Body of pancreas (tissue), 4 donors: ENCODE results near the gene PLEKHA3. TPM values are rescaled to one million over a fixed set of nuclear protein-coding genes. Genes with fewer than 3 reads are reported as not detected.

ENCODE experiments used
- ATAC-seq: fragments of 150-250 bp; one replicate; pipeline ENCODE4 v1.9.1; 2016
- DNase-seq, 4 donors: peaks; one replicate each; pipeline ENCODE4 v3.0.0-alpha.2; 2019
- H3K27ac ChIP-seq, 4 donors: fragments of 200-600 bp; sonication (generic); 1 replicate in 3 of 4; 2 replicates in 1 of 4; pipeline versions ENCODE4 v1.5.1 to v1.6.1; 2016 to 2019; ENCODE audit warnings: mild to moderate bottlenecking in 1 of 4, mixed read lengths in 1 of 4, moderate library complexity in 1 of 4
- H3K27me3 ChIP-seq, 2 donors: fragments of 200-600 bp; sonication (generic); one replicate each; pipeline ENCODE4 v1.6.0; 2016; ENCODE audit warnings: mild to moderate bottlenecking in 1 of 2
- H3K36me3 ChIP-seq, 2 donors: fragments of 200-600 bp; sonication (generic); replicated peaks in 1 of 2; 2 replicates each; pipeline ENCODE4 v1.5.1; 2016; ENCODE audit warnings: low read depth in 2 of 2; ENCODE audit not compliant: insufficient read depth in 1 of 2
- H3K4me1 ChIP-seq: fragments of 200-600 bp; sonication (generic); one replicate; pipeline ENCODE4 v1.6.0; 2016
- H3K4me3 ChIP-seq, 2 donors: fragments of 200-600 bp; sonication (generic); 1 replicate in 1 of 2; 2 replicates in 1 of 2; pipeline ENCODE4 v1.5.1; 2016 to 2019
- H3K9me3 ChIP-seq, 3 donors: fragments of 200-600 bp; sonication (generic); 1 replicate in 2 of 3; 2 replicates in 1 of 3; pipeline ENCODE4 v1.5.1; 2016
- POLR2A ChIP-seq, 3 donors: fragments of 450-650 bp; IDR thresholded peaks; one replicate each; pipeline ENCODE4 v1.6.1; 2016; ENCODE audit warnings: antibody characterized with exemption in 3 of 3, mild to moderate bottlenecking in 2 of 3
- WGBS, 2 donors: methylation state at CpG; one replicate each; pipeline ENCODE4 v1.1.5; 2017; 5-methylcytosine and 5-hydroxymethylcytosine counted together
- intact Hi-C: fragments of 100-400 bp; cut with DNase I; formaldehyde crosslinking; loops from one replicate; pipeline ENCODE4 v1.15.1; 2023
- total RNA-seq, 2 donors: library from RNA; depleted of rRNA; stranded (reverse); fragments of >200 nt; gene quantifications; one replicate each; pipeline ENCODE4 v1.1.0, GENCODE V29; 2016
- TF ChIP-seq, protein P1 (sequence below), 7 experiments: fragments of 450-650 bp in 4 of 7; fragments of 200-600 bp in 3 of 7; sonication (generic) in 3 of 7; IDR thresholded peaks; one replicate each; pipeline ENCODE4 v1.5.1; 2016 to 2019; ENCODE audit warnings: antibody characterized with exemption in 7 of 7

Gene PLEKHA3
- total RNA-seq, 2 donors from 2014 or later = 5.3 to 6.5 TPM

DNA sequence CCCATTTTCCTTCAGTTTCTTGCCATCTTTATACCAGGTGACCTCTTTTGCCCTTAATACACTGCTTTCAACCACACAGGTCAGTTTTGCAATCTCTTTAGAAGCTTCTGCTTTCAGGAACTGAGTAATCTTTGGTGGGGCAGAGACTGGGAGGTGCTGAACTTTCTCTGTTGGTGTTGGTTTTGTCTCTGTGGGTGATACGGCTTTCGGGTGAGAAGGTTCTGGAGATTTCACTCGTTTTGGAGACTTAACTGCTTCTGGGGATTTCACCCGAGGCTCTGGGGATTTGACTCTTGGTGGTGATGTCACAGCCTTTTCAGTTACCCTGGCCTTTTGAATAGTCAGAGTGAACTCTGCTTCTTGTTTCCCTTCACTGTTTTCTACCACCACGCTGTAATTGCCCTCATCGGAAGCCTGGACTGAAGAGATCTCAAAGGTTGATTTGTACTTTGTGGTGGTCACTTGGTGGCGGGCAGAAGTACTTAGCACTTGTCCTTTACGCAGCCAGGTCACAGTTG lies 50.4 kb downstream of the PLEKHA3 start:
- Histone ChIP-seq H3K27me3 (no peaks in the 10 kb centered on the region), H3K4me3 (no peak overlapping the region), H3K36me3 (peaks cover 0 to 9% of the 10 kb centered on the region in 2 donors), H3K4me1 (no peaks in the 10 kb centered on the region), H3K27ac (no peak overlapping the region), H3K9me3 (no peaks in the 10 kb centered on the region)
- no peak for ATAC-seq
- TF ChIP-seq POLR2A (IDR thresholded peaks at IDR 0.05) = no peak
- TF ChIP-seq, protein P1, sequence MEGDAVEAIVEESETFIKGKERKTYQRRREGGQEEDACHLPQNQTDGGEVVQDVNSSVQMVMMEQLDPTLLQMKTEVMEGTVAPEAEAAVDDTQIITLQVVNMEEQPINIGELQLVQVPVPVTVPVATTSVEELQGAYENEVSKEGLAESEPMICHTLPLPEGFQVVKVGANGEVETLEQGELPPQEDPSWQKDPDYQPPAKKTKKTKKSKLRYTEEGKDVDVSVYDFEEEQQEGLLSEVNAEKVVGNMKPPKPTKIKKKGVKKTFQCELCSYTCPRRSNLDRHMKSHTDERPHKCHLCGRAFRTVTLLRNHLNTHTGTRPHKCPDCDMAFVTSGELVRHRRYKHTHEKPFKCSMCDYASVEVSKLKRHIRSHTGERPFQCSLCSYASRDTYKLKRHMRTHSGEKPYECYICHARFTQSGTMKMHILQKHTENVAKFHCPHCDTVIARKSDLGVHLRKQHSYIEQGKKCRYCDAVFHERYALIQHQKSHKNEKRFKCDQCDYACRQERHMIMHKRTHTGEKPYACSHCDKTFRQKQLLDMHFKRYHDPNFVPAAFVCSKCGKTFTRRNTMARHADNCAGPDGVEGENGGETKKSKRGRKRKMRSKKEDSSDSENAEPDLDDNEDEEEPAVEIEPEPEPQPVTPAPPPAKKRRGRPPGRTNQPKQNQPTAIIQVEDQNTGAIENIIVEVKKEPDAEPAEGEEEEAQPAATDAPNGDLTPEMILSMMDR (IDR thresholded peaks at IDR 0.05) = no peak
- intact Hi-C loops = no loop called here
- 80 to 86% methylated on average over 8 of the region's 8 CpGs for WGBS, 2 donors
- no peak for DNase-seq

DNA sequence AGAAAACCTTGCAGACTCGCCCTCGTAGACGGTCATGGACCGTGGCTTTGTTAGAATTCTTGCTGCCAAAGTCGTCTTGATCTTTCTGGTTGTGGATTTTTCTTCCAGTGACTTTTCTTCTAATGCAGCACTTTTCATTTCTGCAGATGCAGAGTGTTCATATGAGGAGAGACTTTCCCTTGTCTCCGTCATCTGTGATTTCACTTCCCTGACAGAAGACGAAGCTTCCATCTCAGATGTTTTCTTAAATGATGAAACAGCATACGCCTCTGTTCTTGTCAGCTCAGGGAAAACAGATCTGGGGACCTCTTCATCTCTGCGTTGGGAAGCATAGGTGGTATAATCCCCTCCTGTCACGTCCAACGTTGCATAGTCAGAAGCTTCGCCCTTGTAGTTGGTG lies 50.9 kb downstream of the PLEKHA3 start:
- 83 to 88% methylated on average over 12 of the region's 12 CpGs for WGBS, 2 donors
- TF ChIP-seq, protein P1 (IDR thresholded peaks at IDR 0.05) = no peak
- TF ChIP-seq POLR2A (IDR thresholded peaks at IDR 0.05) = no peak
- Histone ChIP-seq H3K27ac (no peak overlapping the region), H3K4me1 (no peaks in the 10 kb centered on the region), H3K4me3 (no peak overlapping the region), H3K36me3 (peaks cover 0 to 9% of the 10 kb centered on the region in 2 donors), H3K27me3 (no peaks in the 10 kb centered on the region), H3K9me3 (no peaks in the 10 kb centered on the region)
- ATAC-seq (no peak), DNase-seq (no peak)
- intact Hi-C loops = no loop called here

DNA sequence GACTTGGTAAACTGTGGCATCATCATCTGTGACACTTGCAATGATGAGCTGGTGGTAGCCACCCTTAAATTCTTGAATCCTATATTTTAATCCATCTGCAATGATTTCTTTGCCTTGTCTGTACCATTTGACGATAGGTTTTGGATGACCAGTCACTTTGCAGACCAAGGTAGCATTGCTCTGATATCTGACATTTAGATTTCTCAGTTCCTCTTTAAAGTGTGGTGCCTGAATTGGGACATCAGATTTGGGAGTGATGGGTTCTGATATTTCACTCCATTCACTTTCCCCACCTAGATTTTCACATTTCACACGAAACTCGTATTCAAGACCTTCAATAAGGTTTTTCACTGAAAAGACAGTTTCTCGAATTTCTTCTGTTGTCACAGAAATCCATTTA lies 55.8 kb downstream of the PLEKHA3 start:
- no peaks in the 10 kb centered on the region for H3K4me1 ChIP-seq
- H3K36me3 ChIP-seq = peaks cover 0 to 17% of the 10 kb centered on the region in 2 donors
- DNase-seq (no peak), ATAC-seq (no peak)
- H3K9me3 ChIP-seq = no peaks in the 10 kb centered on the region
- intact Hi-C loops = no loop called here
- H3K27me3 ChIP-seq = no peaks in the 10 kb centered on the region
- H3K4me3 ChIP-seq = no peak overlapping the region
- no peak for TF ChIP-seq POLR2A (IDR thresholded peaks at IDR 0.05)
- TF ChIP-seq, protein P1 (IDR thresholded peaks at IDR 0.05) = no peak
- 90 to 92% methylated on average over 4 of the region's 4 CpGs for WGBS, 2 donors
- H3K27ac ChIP-seq = no peak overlapping the region

DNA sequence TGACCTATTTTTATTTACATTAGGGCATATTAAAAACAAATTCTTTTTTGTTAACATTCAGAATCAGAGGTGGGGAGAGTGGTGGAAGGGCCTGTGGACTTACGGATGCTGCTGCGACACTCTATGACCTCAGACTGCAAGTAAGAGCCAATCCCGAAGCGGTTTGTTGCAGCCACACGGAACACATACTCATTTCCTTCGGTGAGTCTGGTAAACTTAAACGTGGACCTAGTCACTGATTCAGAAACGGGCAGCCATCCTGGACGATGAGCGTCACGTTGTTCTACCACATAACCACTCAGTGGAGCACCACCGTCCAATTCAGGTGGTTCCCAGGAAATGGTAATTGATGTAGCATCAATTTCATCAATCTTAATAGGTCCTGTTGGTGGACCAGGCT lies 61.9 kb downstream of the PLEKHA3 start:
- no peak for ATAC-seq

DNA sequence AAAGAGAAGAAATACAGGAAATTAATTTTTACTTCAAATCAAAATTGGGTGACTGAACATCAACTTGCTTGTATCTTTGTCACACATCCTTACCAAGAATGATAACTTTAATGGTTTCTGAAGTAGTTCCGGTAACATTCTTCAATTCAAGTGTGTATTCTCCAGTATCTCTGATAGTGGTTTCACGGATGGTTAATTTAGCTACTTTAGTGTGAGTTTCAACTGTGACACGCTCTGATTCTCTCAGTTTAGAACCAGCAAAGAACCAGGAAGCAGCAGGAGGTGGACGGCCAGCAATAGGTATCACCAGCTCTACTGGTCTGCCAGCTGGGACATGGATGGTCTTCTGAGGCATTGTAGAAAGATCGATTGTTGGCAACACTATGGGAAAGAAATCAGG lies 62.3 kb downstream of the PLEKHA3 start:
- H3K9me3 ChIP-seq = no peaks in the 10 kb centered on the region
- H3K36me3 ChIP-seq = peaks cover 0 to 7% of the 10 kb centered on the region in 2 donors
- ATAC-seq = no peak
- TF ChIP-seq POLR2A (IDR thresholded peaks at IDR 0.05) = no peak
- TF ChIP-seq, protein P1 (IDR thresholded peaks at IDR 0.05) = no peak
- no peak overlapping the region for H3K27ac ChIP-seq
- DNase-seq = no peak
- no peak overlapping the region for H3K4me3 ChIP-seq
- intact Hi-C loops = no loop called here
- H3K4me1 ChIP-seq = no peaks in the 10 kb centered on the region
- H3K27me3 ChIP-seq = no peaks in the 10 kb centered on the region
- 93% methylated on average over 5 of the region's 5 CpGs for WGBS, 2 donors

More for the DNA sequence above, 61.9 kb downstream of the PLEKHA3 start:
- intact Hi-C loops = no loop called here
- TF ChIP-seq POLR2A (IDR thresholded peaks at IDR 0.05) = no peak
- TF ChIP-seq, protein P1 (IDR thresholded peaks at IDR 0.05) = no peak
- DNase-seq = no peak
- Histone ChIP-seq H3K36me3 (peaks cover 0 to 9% of the 10 kb centered on the region in 2 donors), H3K9me3 (no peaks in the 10 kb centered on the region), H3K27me3 (no peaks in the 10 kb centered on the region), H3K4me1 (no peaks in the 10 kb centered on the region), H3K27ac (no peak overlapping the region), H3K4me3 (no peak overlapping the region)
- WGBS, 2 donors = 87 to 94% methylated on average over 12 of the region's 12 CpGs
